Loucy (cell line): ENCODE measurements around the gene PRMT1.

Experiments
- CTCF ChIP-seq: fragments of 200-600 bp; sonication (generic); conservative IDR thresholded peaks from 2 replicates; pipeline ENCODE4 v1.5.1; 2014; ENCODE audit warnings: mild to moderate bottlenecking, antibody characterized with exemption, low read length
- EZH2phosphoT487 ChIP-seq: fragments of 200-600 bp; IDR thresholded peaks from 2 replicates; pipeline ENCODE4 v1.6.1; 2018; ENCODE audit warnings: antibody characterized with exemption, mild to moderate bottlenecking, moderate library complexity, borderline replicate concordance

- no peak for TF ChIP-seq CTCF
- TF ChIP-seq EZH2phosphoT487: no peak
Observed at GRCh38 chr19:49654581-49654980, 22.5 kb upstream of the PRMT1 start.
